Right cardiac atrium (tissue), 5 donors: ENCODE measurements around the gene FLT3. TPM values are rescaled to one million over a fixed set of nuclear protein-coding genes. Genes with fewer than 3 reads are reported as not detected.
"Not testable (repeated sequence)": the region's sequence is repeated elsewhere in the genome, so short reads cannot be mapped to it uniquely, and the experiment has no call there.

Source experiments
- ATAC-seq, 2 donors: fragments of 200-7000 bp; cut with Tn5 transposase; one replicate each; pipeline versions ENCODE4 v1.8.0 to v1.9.1; 2020; ENCODE audit warnings: moderate library complexity in 2 of 2, mild to moderate bottlenecking in 1 of 2
- DNase-seq, 3 donors: peaks; one replicate each; pipeline ENCODE4 v3.0.0-alpha.2; 2020
- H3K27ac ChIP-seq: one replicate; pipeline ENCODE4 v1.5.1; 2013; ENCODE audit warnings: mild to moderate bottlenecking, low read length, control low read depth, moderate library complexity
- H3K27me3 ChIP-seq: one replicate; pipeline ENCODE4 v1.6.1; 2013; ENCODE audit not compliant: control insufficient read depth, insufficient read depth
- H3K4me1 ChIP-seq: one replicate; pipeline ENCODE4 v1.6.1; 2013; ENCODE audit warnings: low read length; ENCODE audit not compliant: control insufficient read depth, insufficient read depth
- H3K4me3 ChIP-seq: one replicate; pipeline ENCODE4 v1.5.1; 2013; ENCODE audit warnings: low read length, control low read depth
- H3K9me3 ChIP-seq: one replicate; pipeline ENCODE4 v1.6.1; 2013; ENCODE audit warnings: low read length; ENCODE audit not compliant: control insufficient read depth
- whole genome bisulfite sequencing: extraction: QIAGEN DNeasy Blood & Tissue Kit; methylation state at CpG from one replicate; pipeline ENCODE4 v1.1.7; 2013; 5-methylcytosine and 5-hydroxymethylcytosine counted together
- intact Hi-C, 4 donors: fragments of 100-400 bp; cut with DNase I; formaldehyde crosslinking; loops; one replicate each; pipeline versions ENCODE4 v1.11.0 to v1.14.0; 2022 to 2023
- polyA plus RNA-seq: library from polyadenylated mRNA; stranded (reverse); fragments of 200-250 nt; gene quantifications from one replicate; pipeline ENCODE4 v1.2.3, GENCODE V29; 2013
- total RNA-seq, 4 donors: library from RNA; stranded (reverse); fragmentation: NEBNext Ultra II Directional; extraction: Animal tissue kit (Norgen Biotek cat#: 25700); gene quantifications; one replicate each; pipeline ENCODE4 v1.2.1, GENCODE V29; 2021
- donor health status: healthy with polysubstance abuse.
- donor health status: DM: no; HTN: yes; CAD: no.
- donor health status: DM: no; HTN: no; CAD: no.
- donor health status: DM: no; HTN: yes; CAD: no; lungs with severe emphysema.
- donor health status: DM: yes; HTN: yes; CAD: no.

The FLT3 gene
- total and polyA plus RNA-seq, 5 donors, result 0.09 to 0.37 (median 0.12) TPM; not detected in 1

DNA sequence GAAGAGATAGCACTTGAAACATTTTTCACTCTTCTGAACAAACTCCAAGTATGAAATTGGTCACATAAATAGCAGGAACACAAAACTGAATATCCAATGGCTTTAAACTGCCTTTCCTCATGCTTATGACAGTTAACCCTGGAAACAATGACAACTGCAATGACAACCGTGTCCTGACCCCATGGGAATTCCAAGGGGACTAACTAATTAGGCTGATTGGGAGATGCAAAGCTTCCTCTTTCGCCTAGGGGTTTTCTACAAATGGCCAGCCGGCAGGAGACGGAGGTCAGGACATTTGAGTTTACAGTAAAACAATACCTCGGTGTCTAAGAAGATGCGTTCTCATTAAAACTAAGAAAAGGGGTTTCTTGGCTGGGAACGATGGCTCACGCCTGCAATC is 58.9 kb downstream of the FLT3 start:
- Histone ChIP-seq H3K27me3 (no peaks in the 10 kb centered on the region), H3K27ac (no peak overlapping the region), H3K9me3 (no peaks in the 10 kb centered on the region), H3K4me1 (no peaks in the 10 kb centered on the region), H3K4me3 (no peak overlapping the region)
- DNase-seq (no peak), ATAC-seq (no peak)
- WGBS, result 59% methylated on average over 8 of the region's 8 CpGs
- intact Hi-C loops, result no loop called here

- no peaks in the 10 kb centered on the region for H3K9me3 ChIP-seq
- WGBS, result 36% methylated on average over 4 of the region's 4 CpGs
- H3K4me3 ChIP-seq, result no peak overlapping the region
- H3K4me1 ChIP-seq, result no peaks in the 10 kb centered on the region
- H3K27ac ChIP-seq, result no peak overlapping the region
- intact Hi-C loops, result no loop called here
- DNase-seq (peak in 1 of 3 donors; percentile 62), ATAC-seq (peak; percentile 66 to 80)
- no peaks in the 10 kb centered on the region for H3K27me3 ChIP-seq
Observed at GRCh38 chr13:28041031-28041461, 59.3 kb downstream of the FLT3 start.

- DNase-seq (no peak), ATAC-seq (no peak)
- intact Hi-C loops, result no loop called here
- H3K9me3 ChIP-seq, result no peaks in the 10 kb centered on the region
- no peaks in the 10 kb centered on the region for H3K4me1 ChIP-seq
- no peaks in the 10 kb centered on the region for H3K27me3 ChIP-seq
- 65% methylated on average over 2 of the region's 2 CpGs for WGBS
- no peak overlapping the region for H3K4me3 ChIP-seq
- H3K27ac ChIP-seq, result no peak overlapping the region
Observed at GRCh38 chr13:28037399-28037798, 63.0 kb downstream of the FLT3 start.

DNA sequence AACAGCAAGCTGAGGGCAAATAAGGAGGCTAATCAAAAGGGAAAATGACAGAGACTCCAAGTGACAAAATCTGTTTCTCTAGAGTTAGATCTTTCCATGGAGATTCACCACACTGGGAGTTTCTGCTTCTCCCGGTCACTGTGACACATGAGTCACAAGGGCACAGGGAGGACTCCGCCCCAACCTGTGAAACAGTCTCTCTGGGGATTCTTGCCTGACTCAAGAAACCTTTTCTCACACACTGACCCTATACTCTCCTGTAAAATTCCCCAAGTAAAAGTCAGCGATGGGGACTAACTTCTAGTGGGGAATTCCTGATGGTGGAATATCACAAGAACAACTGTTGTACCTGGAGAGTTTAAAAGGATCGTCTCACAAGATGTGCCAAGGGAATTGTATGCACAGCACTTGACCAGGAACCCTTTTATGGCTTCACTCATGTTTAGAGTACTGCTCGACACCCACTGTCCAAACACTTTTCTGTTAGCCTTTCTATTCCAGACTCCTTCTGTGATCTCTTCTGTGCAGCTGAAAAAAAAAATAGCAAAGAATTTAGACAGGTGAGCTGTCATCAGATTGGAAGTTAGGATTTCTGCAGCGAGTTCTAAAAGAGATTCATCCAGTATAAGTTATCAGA is 65.1 kb downstream of the FLT3 start:
- H3K9me3 ChIP-seq, result no peaks in the 10 kb centered on the region
- intact Hi-C loops, result no loop called here
- no peak for ATAC-seq
- WGBS, result 67% methylated on average over 6 of the region's 6 CpGs
- H3K4me1 ChIP-seq, result no peaks in the 10 kb centered on the region
- no peak overlapping the region for H3K4me3 ChIP-seq
- H3K27me3 ChIP-seq, result no peaks in the 10 kb centered on the region
- H3K27ac ChIP-seq, result no peak overlapping the region
- no peak for DNase-seq

- 84% methylated on average over 8 of the region's 8 CpGs for WGBS
- Histone ChIP-seq H3K27me3 (no peaks in the 10 kb centered on the region), H3K9me3 (no peaks in the 10 kb centered on the region)
Observed at GRCh38 chr13:28033894-28034655, 66.3 kb downstream of the FLT3 start.

GRCh38 chr13:28032438-28032837 is 67.9 kb downstream of the FLT3 start:
- DNase-seq, intact Hi-C loops, H3K4me3 ChIP-seq, H3K9me3 ChIP-seq, H3K4me1 ChIP-seq, H3K27me3 ChIP-seq, ATAC-seq, H3K27ac ChIP-seq: not testable (repeated sequence)
- WGBS, result 85% methylated on average over 1 of the region's 1 CpG

More at GRCh38 chr13:28033894-28034655, 66.3 kb downstream of the FLT3 start:
- Histone ChIP-seq H3K27ac (no peak overlapping the region), H3K4me1 (no peaks in the 10 kb centered on the region), H3K4me3 (no peak overlapping the region)
- ATAC-seq, result no peak
- no peak for DNase-seq
- intact Hi-C loops, result no loop called here

DNA sequence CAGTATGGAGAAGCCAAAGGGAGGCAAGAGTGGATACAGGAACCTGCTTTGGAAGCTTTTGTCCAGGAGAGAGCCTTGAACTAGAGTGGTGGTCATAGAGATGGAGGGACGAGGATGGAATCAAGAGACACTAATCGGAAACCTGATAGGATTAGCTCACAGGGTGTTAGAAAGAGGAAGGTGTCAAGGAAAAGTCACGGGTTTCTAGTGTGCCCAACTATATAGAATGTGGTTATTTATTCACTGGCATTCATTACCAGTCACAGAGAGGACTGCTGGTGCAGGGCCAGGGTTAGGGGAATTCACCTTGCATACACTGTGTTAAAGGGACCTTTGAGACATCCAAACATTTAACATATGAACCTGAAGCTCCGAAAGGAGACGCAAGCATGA is 68.5 kb downstream of the FLT3 start:
- ATAC-seq (no peak), DNase-seq (no peak)
- Histone ChIP-seq H3K4me3 (no peak overlapping the region), H3K27ac (no peak overlapping the region), H3K4me1 (no peaks in the 10 kb centered on the region), H3K27me3 (no peaks in the 10 kb centered on the region), H3K9me3 (no peaks in the 10 kb centered on the region)
- 77% methylated on average over 5 of the region's 5 CpGs for WGBS
- intact Hi-C loops, result no loop called here

DNA sequence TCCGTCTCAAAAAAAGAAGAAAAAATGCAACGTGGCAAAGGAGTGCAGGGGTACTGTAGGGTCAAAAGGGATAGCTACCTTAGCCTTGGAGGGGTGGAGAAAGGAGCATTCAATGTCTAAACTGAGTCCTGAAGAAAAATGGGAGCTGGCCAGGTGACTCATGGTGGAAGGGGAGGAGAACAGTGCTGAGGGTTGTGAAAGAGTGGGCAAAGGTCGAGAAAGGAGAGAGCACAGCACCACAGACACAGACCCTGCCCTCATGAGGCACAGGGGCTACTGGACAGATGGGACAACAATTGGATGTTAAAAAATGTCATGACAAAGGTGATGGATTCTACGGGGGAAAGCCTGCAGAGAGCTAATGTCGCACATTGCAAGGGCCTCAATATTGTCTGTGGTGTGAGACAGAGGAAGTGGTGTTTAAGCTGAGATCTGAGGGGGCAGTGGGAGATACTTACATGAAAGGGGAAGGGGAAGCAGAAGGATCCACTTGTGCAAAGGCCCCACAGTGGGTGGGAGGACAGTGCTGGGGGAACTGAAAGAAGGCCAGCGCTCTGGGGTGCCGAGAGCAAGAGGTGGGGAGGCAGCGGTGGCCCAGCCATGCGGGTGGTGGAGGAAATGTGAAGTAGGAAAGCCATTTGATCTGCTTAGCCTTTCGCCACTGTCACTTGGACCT is 69.0 kb downstream of the FLT3 start:
- no peaks in the 10 kb centered on the region for H3K27me3 ChIP-seq
- intact Hi-C loops, result no loop called here
- ATAC-seq (peak; percentile 24 to 41), DNase-seq (peak; percentile 20 to 74 (median 59))
- H3K9me3 ChIP-seq, result no peaks in the 10 kb centered on the region
- 79% methylated on average over 10 of the region's 10 CpGs for WGBS
- no peaks in the 10 kb centered on the region for H3K4me1 ChIP-seq
- H3K4me3 ChIP-seq, result no peak overlapping the region
- no peak overlapping the region for H3K27ac ChIP-seq

DNA sequence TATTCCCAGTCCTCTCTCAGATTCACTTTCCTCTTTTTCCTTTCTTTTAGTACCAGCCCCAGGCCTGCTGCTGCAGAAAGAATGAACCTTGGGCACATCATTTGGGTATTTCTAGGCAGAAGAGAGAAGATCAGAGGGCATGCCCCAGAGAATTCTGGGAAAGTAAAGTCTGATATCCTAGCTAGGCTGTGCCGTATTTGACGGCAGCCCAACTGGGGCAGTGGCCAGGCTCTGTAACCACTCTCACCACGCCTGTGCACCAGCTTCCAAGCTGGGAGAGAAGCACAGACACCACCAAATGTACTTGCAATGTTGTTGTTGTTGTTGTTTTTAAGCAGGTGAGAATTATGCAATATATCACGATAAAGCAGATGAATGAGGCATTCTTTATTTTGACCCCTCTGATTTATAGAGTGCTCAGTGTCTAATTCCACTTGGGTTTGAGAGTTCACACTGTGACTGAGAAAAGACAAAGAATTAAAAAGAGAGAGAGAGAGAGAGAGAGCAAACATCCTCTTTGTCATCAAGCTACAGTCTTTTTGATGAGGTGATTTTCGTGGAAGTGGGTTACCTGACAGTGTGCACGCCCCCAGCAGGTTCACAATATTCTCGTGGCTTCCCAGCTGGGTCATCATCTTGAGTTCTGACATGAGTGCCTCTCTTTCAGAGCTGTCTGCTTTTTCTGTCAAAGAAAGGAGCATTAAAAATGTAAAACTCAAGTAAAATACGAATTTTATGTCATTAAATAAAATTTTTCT is 72.6 kb downstream of the FLT3 start:
- no peak for DNase-seq
- WGBS, result 83% methylated on average over 8 of the region's 8 CpGs
- no peak for ATAC-seq
- no peak overlapping the region for H3K27ac ChIP-seq
- no peak overlapping the region for H3K4me3 ChIP-seq
- no peaks in the 10 kb centered on the region for H3K9me3 ChIP-seq
- H3K4me1 ChIP-seq, result no peaks in the 10 kb centered on the region
- no peaks in the 10 kb centered on the region for H3K27me3 ChIP-seq
- intact Hi-C loops, result no loop called here

GRCh38 chr13:28027071-28027470 is 73.3 kb downstream of the FLT3 start:
- no peaks in the 10 kb centered on the region for H3K4me1 ChIP-seq
- DNase-seq, result no peak
- H3K9me3 ChIP-seq, result no peaks in the 10 kb centered on the region
- intact Hi-C loops, result no loop called here
- no peaks in the 10 kb centered on the region for H3K27me3 ChIP-seq
- H3K27ac ChIP-seq, result no peak overlapping the region
- no peak overlapping the region for H3K4me3 ChIP-seq
- no peak for ATAC-seq

GRCh38 chr13:28026508-28026907 is 73.9 kb downstream of the FLT3 start:
- no peak for ATAC-seq
- WGBS, result 92% methylated on average over 9 of the region's 9 CpGs
- Histone ChIP-seq H3K27me3 (no peaks in the 10 kb centered on the region), H3K4me3 (no peak overlapping the region), H3K27ac (no peak overlapping the region), H3K4me1 (no peaks in the 10 kb centered on the region), H3K9me3 (no peaks in the 10 kb centered on the region)
- intact Hi-C loops, result no loop called here
- no peak for DNase-seq
